ENCODE measurements around the gene OPHN1.

DNA sequence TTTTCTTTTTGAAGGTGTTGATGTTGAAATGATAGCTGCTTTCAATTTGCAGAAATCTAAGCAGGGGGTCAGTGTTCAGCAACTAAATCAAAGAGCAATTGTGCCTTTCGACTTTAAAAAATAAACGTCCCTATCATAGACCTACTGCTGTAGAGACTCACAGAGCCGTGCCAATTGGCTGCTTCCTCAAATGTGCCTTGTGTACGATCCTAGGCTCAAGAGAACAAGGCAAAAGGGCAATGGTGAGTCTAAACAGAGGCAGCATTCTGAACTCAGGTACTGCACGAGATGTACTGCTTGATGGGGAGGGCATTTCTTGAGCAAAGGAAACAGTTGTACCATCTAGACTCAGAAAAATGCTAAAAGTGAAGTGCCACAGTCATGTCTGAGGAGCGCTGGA lies 29.8 kb downstream of the OPHN1 start:
- TF ChIP-seq, protein P1, sequence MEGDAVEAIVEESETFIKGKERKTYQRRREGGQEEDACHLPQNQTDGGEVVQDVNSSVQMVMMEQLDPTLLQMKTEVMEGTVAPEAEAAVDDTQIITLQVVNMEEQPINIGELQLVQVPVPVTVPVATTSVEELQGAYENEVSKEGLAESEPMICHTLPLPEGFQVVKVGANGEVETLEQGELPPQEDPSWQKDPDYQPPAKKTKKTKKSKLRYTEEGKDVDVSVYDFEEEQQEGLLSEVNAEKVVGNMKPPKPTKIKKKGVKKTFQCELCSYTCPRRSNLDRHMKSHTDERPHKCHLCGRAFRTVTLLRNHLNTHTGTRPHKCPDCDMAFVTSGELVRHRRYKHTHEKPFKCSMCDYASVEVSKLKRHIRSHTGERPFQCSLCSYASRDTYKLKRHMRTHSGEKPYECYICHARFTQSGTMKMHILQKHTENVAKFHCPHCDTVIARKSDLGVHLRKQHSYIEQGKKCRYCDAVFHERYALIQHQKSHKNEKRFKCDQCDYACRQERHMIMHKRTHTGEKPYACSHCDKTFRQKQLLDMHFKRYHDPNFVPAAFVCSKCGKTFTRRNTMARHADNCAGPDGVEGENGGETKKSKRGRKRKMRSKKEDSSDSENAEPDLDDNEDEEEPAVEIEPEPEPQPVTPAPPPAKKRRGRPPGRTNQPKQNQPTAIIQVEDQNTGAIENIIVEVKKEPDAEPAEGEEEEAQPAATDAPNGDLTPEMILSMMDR (IDR thresholded peaks at IDR 0.05), result no peak
- no peak for TF ChIP-seq POLR2A (IDR thresholded peaks at IDR 0.05)
- no peak for TF ChIP-seq POLR2AphosphoS5 (IDR thresholded peaks at IDR 0.05)
- no peak for TF ChIP-seq EP300 (IDR thresholded peaks at IDR 0.05)

All from gastroesophageal sphincter (tissue), 3 donors.